ENCODE data around the gene REEP1. TPM values are rescaled to one million over a fixed set of nuclear protein-coding genes. Genes with fewer than 3 reads are reported as not detected.

REEP1 gene
- total and polyA plus RNA-seq, 9 of the 15 experiments (the other 6 are each of a cell fraction or from before 2014, with no cell fraction given), result 0.11 to 0.67 (median 0.13) TPM

- intact Hi-C loops (cut with micrococcal nuclease), result no loop called here
- in situ Hi-C loops (cut with MboI), result loop anchor here (10.0 to 25.0 kb wide), 2 partner anchors 554 to 684 kb away; no protein-coding TSS in a partner anchor
- CTCF ChIA-PET (ENCODE audit: low intra/inter-chr PET ratio), result no interaction called here
- POLR2A ChIA-PET, result no interaction called here
- H2AFZ ChIP-seq (ENCODE audit: low read depth, low read length), result no peak overlapping the region
- H3K36me3 ChIP-seq (ENCODE audit: control insufficient read depth, insufficient read depth, low read length), result no peaks in the 10 kb centered on the region
- no peak overlapping the region for H3K9ac ChIP-seq (ENCODE audit: insufficient read depth in 1 of 2, low read depth in 2 of 2, low read length in 2 of 2)
- no peak for ATAC-seq
- no TSS peak for BruUV-seq (replicated peaks)
- H3K4me2 ChIP-seq (ENCODE audit: insufficient read depth, low read length), result no peak overlapping the region
- H3K9me1 ChIP-seq (ENCODE audit: control insufficient read depth, insufficient read depth, low read length), result no peaks in the 10 kb centered on the region
- TF ChIP-seq ZNF512 (tag; IDR thresholded peaks at IDR 0.05), result peak; percentile 70
- TF ChIP-seq ZNF395 (CRISPR knock-in tag; IDR thresholded peaks at IDR 0.05), result no peak
- no peak for TF ChIP-seq HDAC2 (IDR thresholded peaks at IDR 0.05)
- no peak for FAIRE-seq
- no peak overlapping the region for H3K27ac ChIP-seq (ENCODE audit: extremely low read depth, low read depth, low read length)
- H3K9me3 ChIP-seq (replicated peaks; ENCODE audit: control insufficient read depth, insufficient read depth, low read depth, low read length), result no peaks in the 10 kb centered on the region
- H3K4me3 ChIP-seq, result no peak overlapping the region
- no peaks in the 10 kb centered on the region for H3K79me2 ChIP-seq (ENCODE audit: control insufficient read depth, insufficient read depth, low read length)
- H4K20me1 ChIP-seq (replicated peaks; ENCODE audit: control insufficient read depth, insufficient read depth, low read length), result no peaks in the 10 kb centered on the region
- no peaks in the 10 kb centered on the region for H3K4me1 ChIP-seq (replicated peaks in 1 of 2; ENCODE audit: control insufficient read depth in 2 of 2, insufficient read depth in 2 of 2, low read length in 2 of 2)
- no peaks in the 10 kb centered on the region; a peak in 1 of 5 replicates for H3K27me3 ChIP-seq (ENCODE audit: control insufficient read depth in 2 of 2, insufficient read depth in 2 of 2, low read length in 2 of 2)
- 4% methylated on average over 4 of the region's 4 CpGs for WGBS (ENCODE audit: insufficient coverage, low coverage, missing lambda C conversion rate)
- DNase-seq (ENCODE audit: extremely low read depth in 1 of 4, low spot score in 3 of 4), result no peak
Observed at GRCh38 chr2:86378469-86378868, 41.0 kb upstream of the REEP1 start.
